ENCODE results near the gene C10orf88. TPM values are rescaled to one million over a fixed set of nuclear protein-coding genes. Genes with fewer than 3 reads are reported as not detected.

C10orf88 gene, protein sequence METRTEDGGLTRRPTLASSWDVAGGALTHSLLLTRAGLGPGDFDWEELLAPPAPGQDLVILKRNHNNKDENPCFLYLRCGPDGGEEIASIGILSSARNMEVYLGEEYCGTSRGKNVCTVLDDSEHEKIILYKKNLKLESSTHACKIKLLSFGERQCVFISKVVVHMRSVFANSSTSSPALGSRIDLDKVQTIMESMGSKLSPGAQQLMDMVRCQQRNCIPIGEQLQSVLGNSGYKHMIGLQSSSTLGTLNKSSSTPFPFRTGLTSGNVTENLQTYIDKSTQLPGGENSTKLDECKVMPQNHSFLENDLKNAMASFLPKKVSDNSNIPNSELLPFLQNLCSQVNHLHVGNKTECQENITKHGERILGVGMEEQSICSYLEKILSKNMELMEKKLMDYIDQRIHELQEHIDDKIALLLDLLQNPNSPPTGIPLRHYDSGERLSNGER
- polyA plus RNA-seq (2014; cell fraction: cytosol; rRNA removed), result 13.5 and 15.7 TPM in 2 replicates
- polyA plus RNA-seq (2014; cell fraction: nucleus; rRNA removed), result 13.1 and 15.1 TPM in 2 replicates

DNA sequence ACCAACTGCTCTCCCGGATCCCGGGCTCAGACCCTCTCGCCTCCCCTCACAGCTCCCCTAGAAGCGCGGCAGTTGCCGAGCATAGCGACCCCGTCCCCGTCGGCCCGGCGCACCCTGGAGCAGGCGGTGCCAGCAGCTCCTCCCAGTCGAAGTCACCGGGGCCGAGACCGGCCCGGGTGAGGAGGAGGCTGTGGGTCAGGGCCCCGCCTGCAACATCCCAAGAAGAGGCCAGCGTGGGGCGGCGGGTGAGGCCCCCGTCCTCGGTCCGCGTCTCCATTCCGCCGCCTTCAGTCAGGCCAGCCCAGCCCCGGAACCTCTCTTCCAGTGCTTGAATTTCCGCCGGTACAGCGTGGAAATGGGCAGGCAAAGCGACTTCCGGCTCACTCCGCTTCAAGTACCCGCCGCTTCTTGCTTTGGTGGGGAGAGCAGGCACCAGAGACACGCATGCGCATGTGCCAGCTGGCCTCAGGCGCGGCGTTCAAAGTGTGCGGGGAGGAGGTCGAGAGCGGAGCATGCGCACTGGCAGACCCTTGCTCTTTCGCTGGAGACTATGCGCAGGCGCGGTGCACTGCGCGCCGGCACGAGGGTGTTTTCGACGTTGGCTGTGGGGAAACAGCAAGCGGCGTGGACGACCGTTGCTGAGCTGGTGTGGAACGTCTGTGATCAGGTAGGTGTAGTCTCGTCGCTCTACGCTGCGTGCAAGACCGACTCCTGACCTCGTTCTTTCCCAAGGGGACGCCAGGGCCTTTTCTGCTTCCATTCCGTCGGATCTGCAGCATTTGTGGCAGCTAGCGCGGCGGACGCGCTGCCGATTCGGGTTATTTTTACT, at the start of gene C10orf88:
C10orf88 (minus strand) TSS at position 326 of the 829 bp plus-strand sequence; CDS start at position 277, 49 bp downstream.
- DNase-seq (ENCODE audit: low spot score), result peak; percentile 99

DNA sequence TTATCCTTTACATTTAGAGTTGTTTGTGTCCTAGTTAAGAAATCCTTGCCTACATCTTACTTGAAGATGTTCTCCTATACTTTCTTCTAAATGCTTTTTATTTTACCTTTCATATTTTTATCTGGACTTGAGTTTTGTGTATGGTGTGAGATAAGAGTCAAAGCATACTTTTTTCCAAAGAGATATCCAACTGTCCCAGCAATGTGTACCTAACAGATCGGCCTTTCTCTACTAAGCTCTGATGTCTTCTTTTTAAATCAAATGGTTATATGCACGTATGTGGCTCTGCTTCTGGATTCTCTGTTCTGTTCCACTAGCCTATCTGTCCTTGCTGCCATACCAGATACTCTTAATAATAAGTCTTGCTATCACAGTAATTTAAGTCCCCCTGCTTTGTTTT, 47.3 kb upstream of the C10orf88 start:
- DNase-seq (ENCODE audit: low spot score), result no peak

DNA sequence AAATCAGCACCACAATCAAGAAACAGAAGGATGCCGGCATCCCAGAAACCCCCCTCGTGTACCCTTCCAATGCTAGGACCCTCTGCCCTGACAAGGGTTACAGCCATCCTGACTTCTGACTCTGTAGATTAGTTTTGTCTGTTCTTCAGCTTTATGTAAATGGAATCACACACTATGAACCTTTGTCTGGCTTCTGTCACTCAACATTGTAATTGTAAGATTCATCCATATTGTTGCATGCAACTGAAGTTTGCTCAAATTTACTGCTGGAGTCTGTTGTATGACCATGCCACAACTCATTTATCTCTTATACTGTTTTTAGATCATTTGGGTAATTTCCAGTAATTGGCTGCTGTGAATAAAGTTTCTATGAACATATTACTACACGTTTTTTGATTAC, 46.1 kb upstream of the C10orf88 start:
- DNase-seq (ENCODE audit: low spot score), result no peak

DNA sequence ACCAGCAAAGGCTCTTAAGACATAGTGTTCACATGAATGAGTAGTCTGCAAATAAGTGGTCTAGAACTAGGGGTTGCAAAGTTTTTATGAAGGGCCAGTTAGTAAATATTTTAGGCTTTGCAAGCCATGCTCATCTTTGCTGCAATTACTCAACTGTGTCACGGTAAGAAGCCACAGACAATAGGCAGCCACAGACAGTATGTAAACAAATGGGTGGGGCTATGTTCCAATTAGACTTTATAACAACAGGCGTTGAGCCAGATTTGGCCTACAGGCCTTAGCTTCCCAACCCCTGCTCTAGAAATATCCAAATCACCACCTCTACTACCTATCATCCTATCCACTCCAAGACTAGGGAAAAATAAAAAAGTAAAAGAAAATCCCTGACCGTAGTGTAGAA, 45.3 kb upstream of the C10orf88 start:
- no peak for DNase-seq (ENCODE audit: low spot score)

DNA sequence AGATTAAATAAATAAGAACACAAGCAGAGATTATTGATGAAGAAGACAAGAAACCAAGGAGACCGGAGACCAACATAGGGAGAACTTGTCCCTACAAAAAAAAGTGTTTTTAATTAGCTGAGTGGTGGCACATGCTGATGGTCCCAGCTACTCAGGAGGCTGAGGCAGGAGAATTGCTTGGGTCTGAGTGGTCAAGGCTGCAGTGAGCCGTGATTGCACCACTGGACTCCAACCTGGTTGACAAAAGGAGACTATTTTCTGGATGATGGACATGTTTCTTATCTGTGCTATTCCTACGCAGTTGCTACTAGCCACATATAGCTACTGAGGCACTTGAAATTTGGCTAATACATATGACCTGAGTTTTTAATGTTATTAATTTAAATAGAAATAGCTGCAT, 44.9 kb upstream of the C10orf88 start:
- DNase-seq (ENCODE audit: low spot score), result no peak

DNA sequence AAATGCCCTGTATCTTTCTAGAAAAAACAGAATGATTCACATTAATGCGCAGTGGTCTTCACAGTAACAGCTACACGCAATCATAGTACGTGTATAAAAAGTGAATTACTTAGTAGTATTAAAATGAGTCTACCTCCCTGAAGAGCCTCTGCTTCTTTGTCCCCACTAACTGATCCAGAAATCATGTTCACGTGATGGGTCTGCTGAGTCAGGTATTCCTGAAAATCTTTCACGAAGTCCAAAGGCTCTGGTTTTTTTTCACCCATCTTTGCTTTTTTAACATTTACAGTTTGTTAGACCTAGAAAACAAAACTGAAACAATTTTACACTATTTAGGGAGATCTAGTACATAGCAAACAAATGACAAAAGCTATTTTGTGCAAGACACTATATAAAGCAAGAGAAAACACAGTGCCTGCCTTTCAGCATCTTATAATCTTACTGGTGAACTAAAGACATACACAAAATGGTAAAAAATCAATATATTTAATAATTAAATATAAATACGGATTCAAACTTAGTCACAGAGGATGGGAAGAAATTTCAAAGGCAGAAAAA, 44.4 kb upstream of the C10orf88 start:
- DNase-seq (ENCODE audit: low spot score), result no peak

DNA sequence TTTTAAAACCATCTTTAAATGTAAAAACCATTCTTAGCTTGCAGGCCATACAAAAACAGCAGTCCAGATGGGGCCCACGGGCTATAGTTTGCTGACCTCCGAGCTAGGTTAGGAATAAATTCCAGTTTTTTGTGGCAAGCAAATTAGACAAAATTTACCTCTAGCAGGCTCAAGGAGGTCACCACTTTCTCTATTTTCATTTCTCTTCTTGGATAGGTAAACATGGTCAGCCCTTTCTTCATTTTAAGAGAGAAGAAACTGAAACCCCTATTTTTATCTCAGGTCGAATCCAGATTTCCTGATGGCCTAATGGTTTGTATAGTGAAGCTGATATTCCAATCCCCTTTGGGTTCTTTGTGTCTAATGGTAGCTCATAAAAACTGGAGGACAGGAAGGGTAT, 43.8 kb upstream of the C10orf88 start:
- DNase-seq (ENCODE audit: low spot score), result no peak

DNA sequence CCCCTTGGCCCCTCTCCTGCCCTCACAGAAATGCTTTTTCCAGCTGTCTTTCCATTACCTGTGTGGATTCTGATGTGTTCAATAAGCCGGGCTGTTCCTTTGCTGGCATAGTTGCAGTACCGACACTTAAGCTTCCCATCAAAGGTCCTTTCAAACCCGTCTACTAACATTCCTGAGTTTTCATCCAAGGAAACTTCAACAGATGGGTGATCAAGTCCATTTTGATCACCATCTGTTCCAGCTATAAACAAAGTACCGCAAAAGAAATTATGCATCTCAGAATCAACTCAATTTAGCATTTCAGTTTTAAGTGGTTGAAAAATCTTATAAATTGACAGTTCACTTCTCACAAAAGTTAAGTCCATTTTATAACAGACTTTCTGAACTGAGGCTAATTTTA, 41.9 kb upstream of the C10orf88 start:
- no peak for DNase-seq (ENCODE audit: low spot score)

DNA sequence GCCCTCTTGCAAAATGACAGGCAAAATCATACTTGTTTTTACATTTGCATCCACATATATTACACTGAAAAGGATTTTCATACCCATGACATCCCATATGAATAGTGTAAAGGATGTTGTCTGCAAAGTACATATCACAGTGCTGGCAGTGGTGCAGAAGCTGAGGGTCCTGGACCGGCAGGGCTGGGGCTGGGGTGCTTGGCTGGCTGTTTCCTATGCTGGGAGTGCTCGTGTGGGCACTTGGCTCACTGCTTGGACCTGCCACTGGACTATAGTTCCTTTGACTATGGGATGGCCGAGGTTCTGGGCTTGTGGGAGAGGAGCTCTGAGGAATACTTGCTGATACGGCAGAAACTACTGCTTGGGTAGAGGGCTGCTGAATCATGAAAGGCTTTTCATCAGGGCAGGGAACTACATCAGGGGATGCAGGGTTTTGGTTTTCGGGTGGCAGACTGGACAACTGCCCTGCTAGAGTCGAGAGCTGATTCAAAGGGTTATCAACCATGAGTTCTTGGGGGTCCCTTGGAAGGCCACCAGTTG, 39.8 kb upstream of the C10orf88 start:
- no peak for DNase-seq (ENCODE audit: low spot score)

DNA sequence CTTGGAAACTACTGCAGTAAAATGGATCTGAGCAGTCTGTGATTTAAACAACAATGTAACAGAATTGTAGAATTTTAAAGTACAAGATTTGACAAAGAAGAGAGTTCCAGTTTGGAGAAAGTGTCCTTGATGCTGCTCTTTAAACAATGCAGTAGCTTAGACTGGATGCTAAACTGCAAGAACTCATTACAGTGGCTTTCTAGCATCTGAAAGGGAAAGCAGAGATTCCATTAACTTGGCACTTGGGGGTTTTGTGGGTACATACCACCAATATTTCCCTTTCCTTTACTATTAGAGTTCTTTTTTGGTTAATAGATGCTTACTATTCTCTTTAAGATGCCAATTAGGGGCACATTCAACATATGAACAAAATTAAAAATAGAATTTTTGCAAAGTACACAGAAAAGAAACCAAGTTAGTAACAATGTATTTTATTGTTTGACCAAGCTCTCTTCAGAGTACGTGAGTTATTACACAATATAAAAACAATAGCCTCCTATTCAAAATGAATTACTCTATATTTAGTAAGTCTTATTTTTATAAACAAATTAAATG, 38.1 kb upstream of the C10orf88 start:
- no peak for DNase-seq (ENCODE audit: low spot score)

DNA sequence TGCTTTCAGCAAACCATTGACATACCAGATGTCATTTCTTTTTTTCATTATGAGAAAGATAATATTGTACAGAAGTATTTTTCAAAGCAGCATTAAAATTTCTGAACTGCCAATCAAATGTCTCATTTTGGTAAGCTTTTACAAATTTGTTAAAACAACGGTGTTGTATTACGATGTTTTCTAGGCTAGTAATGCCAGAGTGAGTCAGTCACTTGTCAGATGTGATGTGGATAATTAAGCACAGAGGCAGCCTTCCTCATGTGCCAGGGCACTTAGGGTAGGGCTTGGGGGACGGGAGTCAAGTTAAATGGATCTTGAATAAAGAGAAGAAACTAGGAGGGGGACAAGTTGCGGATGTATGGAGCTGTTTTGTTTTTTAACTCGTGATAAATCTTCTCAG, 36.3 kb upstream of the C10orf88 start:
- DNase-seq (ENCODE audit: low spot score), result no peak

DNA sequence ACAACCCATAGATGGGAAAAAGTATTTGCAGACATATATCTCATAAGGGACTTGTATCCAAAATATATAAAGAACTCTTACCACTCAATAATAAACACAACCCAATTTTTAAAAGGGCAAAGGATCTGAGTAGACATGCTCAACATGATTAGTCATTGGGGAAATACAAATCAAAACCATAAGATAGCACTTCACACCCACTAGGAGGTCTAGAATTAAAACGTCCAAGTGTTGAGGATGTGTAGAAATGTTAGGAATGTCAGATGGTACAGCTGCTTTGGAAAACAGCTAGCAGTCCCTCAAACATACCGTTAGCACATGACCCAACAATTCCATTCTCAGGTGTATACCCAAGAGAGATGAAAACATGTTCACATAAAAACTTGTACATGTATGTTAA, 34.5 kb upstream of the C10orf88 start:
- DNase-seq (ENCODE audit: low spot score), result no peak

DNA sequence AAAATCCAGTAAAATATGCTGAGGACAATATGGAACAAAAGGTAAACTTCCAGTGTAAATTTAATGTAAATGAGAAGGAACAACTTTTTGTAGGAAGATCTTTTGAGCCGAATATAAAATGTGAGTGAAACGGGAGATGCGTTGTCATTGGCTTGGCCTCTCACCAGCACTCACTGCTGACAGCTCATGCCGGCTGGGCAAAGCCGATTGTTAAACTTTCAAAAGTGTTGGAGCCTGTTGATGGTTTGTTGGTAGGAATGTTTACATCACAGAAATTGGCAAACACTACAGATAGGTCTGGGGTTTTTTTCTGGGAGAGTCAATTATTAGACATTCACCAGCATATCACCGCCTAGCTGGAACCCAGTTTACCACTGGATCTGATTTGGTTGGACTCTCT, 32.3 kb upstream of the C10orf88 start:
- DNase-seq (ENCODE audit: low spot score), result no peak

DNA sequence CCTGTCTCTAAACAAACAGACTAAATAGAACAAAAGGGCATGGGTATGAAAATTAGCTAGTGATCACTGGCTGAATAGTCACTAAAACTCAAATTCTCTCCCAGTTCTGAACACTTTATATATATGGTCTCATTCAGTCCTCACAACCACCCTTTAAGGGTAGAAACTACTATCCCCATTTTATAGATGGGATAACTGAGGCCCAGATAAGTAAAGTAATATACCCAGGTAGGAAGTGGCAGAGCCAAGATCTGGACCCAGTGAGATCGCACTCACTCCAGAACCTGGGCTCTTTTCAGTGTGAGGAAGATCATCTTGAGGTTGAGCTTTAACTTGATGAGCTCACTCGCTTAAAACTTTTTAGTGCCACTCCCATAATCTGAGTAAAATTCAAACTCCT, 30.7 kb upstream of the C10orf88 start:
- DNase-seq (ENCODE audit: low spot score), result no peak

DNA sequence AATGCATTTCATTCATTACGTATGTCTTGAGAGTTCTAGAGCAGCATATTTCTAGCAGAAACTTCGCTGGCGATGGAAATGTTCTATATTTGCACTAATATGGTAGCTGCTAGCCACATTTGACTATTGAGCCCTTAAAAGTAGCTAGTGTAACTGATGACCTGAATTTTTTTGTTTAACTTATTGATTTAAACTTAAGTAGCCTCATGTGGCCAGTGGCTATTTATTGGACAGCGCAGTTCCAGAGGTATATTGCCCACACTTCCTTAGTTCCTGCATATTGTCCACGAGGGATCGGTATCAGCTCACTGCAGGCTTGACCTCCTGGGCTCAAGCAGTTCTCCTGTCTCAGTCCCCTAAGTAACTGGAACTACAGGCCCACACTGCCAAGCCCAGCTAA, 29.9 kb upstream of the C10orf88 start:
- DNase-seq (ENCODE audit: low spot score), result no peak

DNA sequence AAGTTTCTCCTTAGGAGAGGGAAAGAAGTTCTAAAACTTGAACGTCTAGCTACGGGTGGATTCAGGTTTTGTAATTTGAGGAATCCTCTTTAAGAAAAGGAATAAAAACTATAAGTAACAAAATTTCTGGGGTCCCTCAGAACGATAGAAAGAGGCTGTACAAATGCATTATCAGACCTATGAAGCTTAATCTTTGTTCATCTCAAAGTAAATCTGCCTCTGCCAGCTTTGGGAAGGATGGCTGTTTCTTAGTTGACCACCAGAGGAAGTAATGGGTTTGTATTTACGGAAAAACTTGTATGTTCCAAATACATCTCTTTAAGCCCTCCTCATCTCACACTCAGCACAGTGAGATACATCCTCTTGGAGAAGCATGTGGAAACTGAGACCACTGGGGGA, 27.0 kb upstream of the C10orf88 start:
- DNase-seq (ENCODE audit: low spot score), result peak; percentile 53

DNA sequence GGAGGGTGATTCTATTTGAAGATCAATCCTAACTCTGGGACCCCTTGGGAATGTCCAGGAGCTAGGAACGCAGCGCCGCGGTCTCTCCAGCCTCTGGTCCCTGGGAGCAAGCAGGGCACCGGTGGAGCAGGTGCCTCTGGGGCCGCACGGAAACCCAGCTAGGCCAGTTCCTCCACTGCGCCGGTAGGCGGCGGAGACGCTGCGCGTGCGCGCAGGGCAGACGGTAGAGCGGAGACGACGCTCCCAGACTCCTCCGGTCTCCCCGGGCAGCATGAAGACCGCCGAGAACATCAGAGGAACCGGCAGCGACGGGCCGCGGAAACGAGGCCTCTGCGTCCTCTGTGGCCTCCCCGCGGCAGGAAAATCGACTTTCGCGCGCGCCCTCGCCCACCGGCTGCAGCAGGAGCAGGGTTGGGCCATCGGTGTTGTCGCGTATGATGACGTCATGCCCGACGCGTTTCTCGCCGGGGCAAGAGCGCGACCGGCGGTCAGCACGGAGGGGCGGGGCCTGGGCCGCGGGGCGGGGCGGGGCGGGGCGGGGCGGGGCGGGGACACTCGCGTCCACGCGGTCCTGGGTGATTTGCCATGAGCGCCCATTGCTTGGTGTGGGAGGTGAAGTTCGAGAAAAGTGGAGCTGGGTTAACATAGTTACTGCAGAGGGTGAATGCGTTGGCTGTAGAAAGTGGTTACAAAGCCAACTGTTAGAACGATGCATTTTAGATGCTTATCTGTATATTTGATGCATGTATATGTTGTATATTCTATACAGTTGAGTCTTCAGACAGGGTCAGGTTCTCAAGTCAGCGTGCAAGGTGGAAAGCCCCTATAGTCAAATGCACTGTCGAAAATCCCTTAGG, 26.4 kb upstream of the C10orf88 start, which contains the start of gene PSTK:
PSTK (plus strand) TSS at position 193 of the 857 bp plus-strand sequence; CDS start at position 272, 79 bp downstream.
- DNase-seq (ENCODE audit: low spot score), result peak; percentile 93

DNA sequence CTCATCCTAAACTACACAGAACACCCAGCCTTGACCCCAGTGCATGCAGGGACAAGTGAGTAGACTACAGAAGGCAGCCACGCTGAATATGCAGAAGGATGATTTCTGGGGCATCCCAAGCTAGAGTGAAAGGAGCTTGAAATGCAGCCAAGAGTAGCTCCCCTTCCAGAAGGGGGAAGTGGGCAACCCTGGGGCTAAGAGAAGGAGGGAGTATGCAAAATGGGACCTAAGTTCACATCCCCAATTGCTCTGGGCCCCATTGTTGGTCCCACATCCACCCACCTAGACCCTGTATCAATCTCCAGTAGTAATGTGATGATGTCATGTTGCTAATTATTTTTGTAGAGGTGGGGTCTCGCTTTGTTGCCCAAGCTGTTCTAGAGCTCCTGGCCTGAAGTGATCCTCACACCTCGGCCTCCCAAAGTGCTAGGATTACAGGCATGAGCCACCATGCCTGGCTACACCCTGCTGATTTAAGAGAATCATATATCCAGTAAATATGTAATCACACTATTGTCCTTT, 20.6 kb upstream of the C10orf88 start:
- no peak for DNase-seq (ENCODE audit: low spot score)

DNA sequence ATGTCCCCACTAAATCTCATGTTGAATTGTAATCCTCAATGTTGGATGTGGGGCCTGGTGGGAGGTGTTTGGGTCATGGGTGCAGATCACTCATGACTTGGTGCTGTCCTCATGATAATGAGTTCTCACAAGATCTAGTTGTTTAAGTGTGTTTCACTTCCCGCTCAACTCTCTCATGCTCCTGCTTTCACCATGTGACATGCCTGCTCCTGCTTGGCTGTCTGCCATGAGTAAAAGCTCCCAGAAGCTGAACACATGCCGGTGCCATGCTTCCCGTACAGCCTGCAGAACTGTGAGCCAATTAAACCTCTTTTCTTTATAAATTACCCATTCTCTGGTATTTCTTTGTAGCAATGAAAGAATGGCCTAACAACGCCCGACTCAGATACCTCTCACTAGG, 20.0 kb upstream of the C10orf88 start:
- no peak for DNase-seq (ENCODE audit: low spot score)

DNA sequence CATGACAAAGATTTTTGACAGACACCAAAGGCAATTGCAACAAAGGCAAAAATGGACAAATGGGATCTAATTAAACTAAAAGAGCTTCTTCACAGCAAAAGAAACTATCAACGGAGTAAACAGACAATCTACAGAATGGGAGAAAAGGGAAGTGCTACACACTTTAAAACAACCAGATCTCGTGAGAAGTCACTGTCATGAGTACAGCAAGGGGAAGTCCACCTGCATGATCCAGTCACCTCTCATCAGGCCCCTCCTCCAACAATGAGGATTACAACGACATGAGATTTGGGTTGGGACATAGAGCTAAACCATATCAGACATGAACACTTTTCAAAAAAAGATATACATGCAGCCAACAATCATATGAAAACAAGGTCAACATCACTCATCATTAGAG, 14.7 kb upstream of the C10orf88 start:
- no peak for DNase-seq (ENCODE audit: low spot score)
